HEK293 (cell line): ENCODE measurements around the gene TMEM271.

Experiments used
- CTCF ChIA-PET: fragments of 350-600 bp; formaldehyde crosslinking; extraction: SDS; loops from one replicate; lab custom pipeline; 2021; ENCODE audit warnings: antibody characterized with exemption; lab: Yijun Ruan, JAX
- POLR2A ChIA-PET: fragments of 300-600 bp; formaldehyde crosslinking; extraction: SDS; loops from one replicate; lab custom pipeline; 2020; ENCODE audit warnings: antibody characterized with exemption, inconsistent platforms; lab: Yijun Ruan, JAX
- H3K27ac ChIP-seq: fragments of 200-500 bp; sonication (Bioruptor generic); 2 replicates; pipeline ENCODE4 v1.5.1; 2014; ENCODE audit warnings: low read depth, low read length, control low read depth, inconsistent platforms; ENCODE audit errors: extremely low read depth
- H3K36me3 ChIP-seq, 2 experiments: fragments of 200-500 bp in 1 of 2; sonication (Bioruptor generic) in 1 of 2; 1 replicate in 1 of 2; 2 replicates in 1 of 2; pipeline ENCODE4 v1.5.1; 2014 to 2017; ENCODE audit warnings: inconsistent platforms in 2 of 2, low read length in 2 of 2; ENCODE audit not compliant: control insufficient read depth in 2 of 2, insufficient read depth in 1 of 2
- H3K4me1 ChIP-seq: fragments of 200-500 bp; sonication (Bioruptor generic); 2 replicates; pipeline ENCODE4 v1.5.1; 2014; ENCODE audit warnings: mild to moderate bottlenecking, low read length, inconsistent platforms; ENCODE audit not compliant: control insufficient read depth, insufficient read depth
- H3K4me3 ChIP-seq: 2 replicates; pipeline ENCODE4 v1.5.1; 2011; ENCODE audit warnings: low read depth, mild to moderate bottlenecking, control low read depth, low read length, moderate library complexity
- H3K9me3 ChIP-seq: fragments of 200-500 bp; sonication (Bioruptor generic); 2 replicates; pipeline ENCODE4 v1.5.1; 2014; ENCODE audit warnings: low read depth, low read length, inconsistent platforms; ENCODE audit not compliant: control insufficient read depth, insufficient read depth
- GLIS2 ChIP-seq: fragments of 450-650 bp; formaldehyde crosslinking; IDR thresholded peaks from 2 replicates; pipeline ENCODE4 v1.5.1; 2016; ENCODE audit warnings: missing biosample characterization, missing genetic modification characterization
- KLF8 ChIP-seq: fragments of 450-650 bp; formaldehyde crosslinking; IDR thresholded peaks from 2 replicates; pipeline ENCODE4 v1.5.1; 2016; ENCODE audit warnings: missing biosample characterization, missing genetic modification characterization
- ZBTB1 ChIP-seq: fragments of 450-650 bp; formaldehyde crosslinking; IDR thresholded peaks from 2 replicates; pipeline ENCODE4 v1.5.1; 2016; ENCODE audit warnings: missing biosample characterization, missing genetic modification characterization
- ZIC2 ChIP-seq: fragments of 450-650 bp; formaldehyde crosslinking; IDR thresholded peaks from 2 replicates; pipeline ENCODE4 v1.5.1; 2016; ENCODE audit warnings: missing biosample characterization, missing genetic modification characterization
- ZNF138 ChIP-seq: fragments of 450-650 bp; formaldehyde crosslinking; IDR thresholded peaks from 2 replicates; pipeline ENCODE4 v1.5.1; 2016; ENCODE audit warnings: missing biosample characterization, missing genetic modification characterization, borderline replicate concordance
- ZNF19 ChIP-seq: fragments of 450-650 bp; formaldehyde crosslinking; IDR thresholded peaks from 2 replicates; pipeline ENCODE4; 2016; ENCODE audit warnings: missing biosample characterization, missing genetic modification characterization, low read depth
- ZNF23 ChIP-seq: fragments of 450-650 bp; formaldehyde crosslinking; IDR thresholded peaks from 2 replicates; pipeline ENCODE4 v1.5.1; 2016; ENCODE audit warnings: missing biosample characterization, missing genetic modification characterization, borderline replicate concordance
- ZNF416 ChIP-seq: fragments of 450-650 bp; formaldehyde crosslinking; IDR thresholded peaks from 2 replicates; pipeline ENCODE4 v1.5.1; 2016; ENCODE audit warnings: missing biosample characterization, missing genetic modification characterization
- ZNF555 ChIP-seq: fragments of 450-650 bp; formaldehyde crosslinking; conservative IDR thresholded peaks from 2 replicates; pipeline ENCODE4 v1.5.1; 2017; ENCODE audit warnings: missing biosample characterization, mild to moderate bottlenecking, missing genetic modification characterization, inconsistent platforms
- ZNF558 ChIP-seq: fragments of 450-650 bp; formaldehyde crosslinking; IDR thresholded peaks from 2 replicates; pipeline ENCODE4 v1.5.1; 2016; ENCODE audit warnings: missing biosample characterization, missing genetic modification characterization
- ZNF571 ChIP-seq: fragments of 450-650 bp; formaldehyde crosslinking; IDR thresholded peaks from 2 replicates; pipeline ENCODE4 v1.5.0; 2017; ENCODE audit warnings: missing biosample characterization, missing genetic modification characterization
- ZNF596 ChIP-seq: fragments of 450-650 bp; IDR thresholded peaks from 2 replicates; pipeline ENCODE4 v1.5.0; 2018; ENCODE audit warnings: missing biosample characterization, mild to moderate bottlenecking, missing genetic modification characterization, moderate library complexity
- ZNF623 ChIP-seq: fragments of 450-650 bp; formaldehyde crosslinking; IDR thresholded peaks from 2 replicates; pipeline ENCODE4 v1.5.1; 2016; ENCODE audit warnings: missing biosample characterization, missing genetic modification characterization
- ZNF626 ChIP-seq: fragments of 450-650 bp; sonication (Bioruptor Pico); formaldehyde crosslinking; IDR thresholded peaks from 2 replicates; pipeline ENCODE4 v1.5.1; 2018; ENCODE audit warnings: missing biosample characterization, missing genetic modification characterization, inconsistent platforms
- ZNF707 ChIP-seq: fragments of 450-650 bp; formaldehyde crosslinking; IDR thresholded peaks from 2 replicates; pipeline ENCODE4 v1.5.1; 2016; ENCODE audit warnings: missing biosample characterization, missing genetic modification characterization
- TF ChIP-seq, protein P1 (sequence below): sonication (generic); formaldehyde crosslinking; IDR thresholded peaks from 2 replicates; pipeline ENCODE4 v1.8.1; 2022; ENCODE audit warnings: mild to moderate bottlenecking, moderate library complexity, missing genetic modification reagents
- TF ChIP-seq, protein P2 (sequence below): fragments of 450-650 bp; formaldehyde crosslinking; IDR thresholded peaks from 2 replicates; pipeline ENCODE4 v1.5.1; 2016; ENCODE audit warnings: missing biosample characterization, missing genetic modification characterization
- TF ChIP-seq, protein P3 (sequence below): IDR thresholded peaks from 2 replicates; pipeline ENCODE4 v1.6.1; 2011; ENCODE audit warnings: mild to moderate bottlenecking, low read depth, low read length, borderline replicate concordance
- TF ChIP-seq, protein P4 (sequence below): fragments of 450-650 bp; formaldehyde crosslinking; IDR thresholded peaks from 2 replicates; pipeline ENCODE4 v1.5.1; 2016; ENCODE audit warnings: missing biosample characterization, missing genetic modification characterization, borderline replicate concordance
- TF ChIP-seq, protein P5 (sequence below): fragments of 450-650 bp; formaldehyde crosslinking; IDR thresholded peaks from 2 replicates; pipeline ENCODE4 v1.5.1; 2016; ENCODE audit warnings: missing biosample characterization, missing genetic modification characterization

Gene TMEM271

DNA sequence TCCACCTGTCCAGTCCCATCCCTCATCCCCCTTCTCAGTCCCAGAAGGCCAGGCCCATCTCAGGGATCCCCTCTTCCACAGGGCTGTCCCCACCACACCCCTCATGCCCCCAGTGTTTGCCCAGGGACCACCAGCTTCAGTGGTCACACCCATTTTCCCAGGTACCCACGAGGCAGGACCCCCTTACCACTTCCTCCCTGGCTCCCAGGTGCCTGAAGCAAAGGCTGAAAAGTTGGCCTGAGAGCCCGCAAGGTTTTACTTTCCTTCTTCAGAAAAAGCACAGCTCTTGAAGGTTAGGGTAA lies 7.8 kb downstream of the TMEM271 start:
- CTCF ChIA-PET = no interaction called here
- Histone ChIP-seq H3K4me1 (no peaks in the 10 kb centered on the region), H3K4me3 (no peak overlapping the region), H3K27ac (no peak overlapping the region), H3K36me3 (no peaks in the 10 kb centered on the region), H3K9me3 (no peaks in the 10 kb centered on the region)
- POLR2A ChIA-PET = no interaction called here
- no peak for TF ChIP-seq ZNF138 (tag by site-specific recombination)
- TF ChIP-seq GLIS2 (tag by site-specific recombination) = no peak
- no peak for TF ChIP-seq ZNF596 (tag by site-specific recombination)
- TF ChIP-seq ZNF555 = no peak
- TF ChIP-seq ZNF416 (tag by site-specific recombination) = no peak
- TF ChIP-seq ZIC2 = no peak
- TF ChIP-seq, protein P1, sequence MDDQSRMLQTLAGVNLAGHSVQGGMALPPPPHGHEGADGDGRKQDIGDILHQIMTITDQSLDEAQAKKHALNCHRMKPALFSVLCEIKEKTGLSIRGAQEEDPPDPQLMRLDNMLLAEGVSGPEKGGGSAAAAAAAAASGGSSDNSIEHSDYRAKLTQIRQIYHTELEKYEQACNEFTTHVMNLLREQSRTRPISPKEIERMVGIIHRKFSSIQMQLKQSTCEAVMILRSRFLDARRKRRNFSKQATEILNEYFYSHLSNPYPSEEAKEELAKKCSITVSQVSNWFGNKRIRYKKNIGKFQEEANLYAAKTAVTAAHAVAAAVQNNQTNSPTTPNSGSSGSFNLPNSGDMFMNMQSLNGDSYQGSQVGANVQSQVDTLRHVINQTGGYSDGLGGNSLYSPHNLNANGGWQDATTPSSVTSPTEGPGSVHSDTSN (CRISPR knock-in tag) = no peak
- TF ChIP-seq ZNF707 = no peak
- no peak for TF ChIP-seq ZNF626 (tag by site-specific recombination)

DNA sequence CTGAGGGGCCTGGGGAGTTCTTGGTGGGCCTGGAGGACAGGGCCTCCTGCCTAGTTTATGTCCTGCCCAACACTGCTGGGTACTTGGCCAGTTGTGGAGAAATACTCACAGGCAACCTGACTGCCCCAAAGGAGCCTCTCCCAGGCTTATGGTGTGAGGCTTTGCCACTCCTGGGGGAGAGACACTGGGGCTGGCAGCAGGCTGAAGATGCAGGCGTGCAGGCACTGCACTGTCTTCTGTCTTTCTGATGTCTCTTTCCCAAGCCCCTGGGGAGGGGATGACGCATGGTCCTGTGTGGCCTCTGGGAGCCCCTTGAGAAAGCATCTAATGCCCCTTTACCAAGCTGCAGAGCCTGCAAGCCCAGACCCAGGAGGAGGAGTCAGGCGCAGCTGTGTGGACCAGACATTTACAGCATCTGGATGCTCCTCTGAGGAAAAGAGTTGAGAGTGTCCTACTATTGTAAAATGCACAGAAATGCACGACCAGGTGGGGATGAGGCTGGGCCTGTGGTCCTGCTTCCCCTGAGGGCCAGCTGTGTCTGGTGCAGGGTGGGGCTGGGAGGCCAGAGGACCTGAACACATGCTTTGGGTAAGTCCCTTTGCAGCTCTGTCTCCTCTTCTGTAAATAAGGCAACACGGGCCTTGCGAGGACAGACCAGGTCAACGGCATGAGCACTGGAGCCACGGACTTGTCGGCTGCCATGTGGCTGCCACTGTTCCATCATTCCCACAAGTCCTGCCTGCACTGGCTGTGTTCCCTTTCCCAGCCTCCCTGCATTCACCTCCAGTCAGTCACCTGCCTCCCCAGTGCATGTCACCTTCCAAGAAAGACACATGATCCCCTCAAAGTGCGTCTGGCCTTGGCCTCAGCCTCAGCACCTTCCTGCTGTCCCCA lies 8.4 kb downstream of the TMEM271 start:
- no peak overlapping the region for H3K4me3 ChIP-seq
- TF ChIP-seq ZNF19 (tag by site-specific recombination) (no peak), ZNF571 (no peak), KLF8 (tag by site-specific recombination) (no peak), ZBTB1 (no peak), ZNF558 (no peak)
- TF ChIP-seq, protein P2, sequence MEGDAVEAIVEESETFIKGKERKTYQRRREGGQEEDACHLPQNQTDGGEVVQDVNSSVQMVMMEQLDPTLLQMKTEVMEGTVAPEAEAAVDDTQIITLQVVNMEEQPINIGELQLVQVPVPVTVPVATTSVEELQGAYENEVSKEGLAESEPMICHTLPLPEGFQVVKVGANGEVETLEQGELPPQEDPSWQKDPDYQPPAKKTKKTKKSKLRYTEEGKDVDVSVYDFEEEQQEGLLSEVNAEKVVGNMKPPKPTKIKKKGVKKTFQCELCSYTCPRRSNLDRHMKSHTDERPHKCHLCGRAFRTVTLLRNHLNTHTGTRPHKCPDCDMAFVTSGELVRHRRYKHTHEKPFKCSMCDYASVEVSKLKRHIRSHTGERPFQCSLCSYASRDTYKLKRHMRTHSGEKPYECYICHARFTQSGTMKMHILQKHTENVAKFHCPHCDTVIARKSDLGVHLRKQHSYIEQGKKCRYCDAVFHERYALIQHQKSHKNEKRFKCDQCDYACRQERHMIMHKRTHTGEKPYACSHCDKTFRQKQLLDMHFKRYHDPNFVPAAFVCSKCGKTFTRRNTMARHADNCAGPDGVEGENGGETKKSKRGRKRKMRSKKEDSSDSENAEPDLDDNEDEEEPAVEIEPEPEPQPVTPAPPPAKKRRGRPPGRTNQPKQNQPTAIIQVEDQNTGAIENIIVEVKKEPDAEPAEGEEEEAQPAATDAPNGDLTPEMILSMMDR (tag by site-specific recombination) = no peak
- H3K36me3 ChIP-seq = no peaks in the 10 kb centered on the region
- H3K27ac ChIP-seq = no peak overlapping the region
- H3K9me3 ChIP-seq = no peaks in the 10 kb centered on the region
- ChIA-PET POLR2A (no interaction called here), CTCF (no interaction called here)
- no peaks in the 10 kb centered on the region for H3K4me1 ChIP-seq

DNA sequence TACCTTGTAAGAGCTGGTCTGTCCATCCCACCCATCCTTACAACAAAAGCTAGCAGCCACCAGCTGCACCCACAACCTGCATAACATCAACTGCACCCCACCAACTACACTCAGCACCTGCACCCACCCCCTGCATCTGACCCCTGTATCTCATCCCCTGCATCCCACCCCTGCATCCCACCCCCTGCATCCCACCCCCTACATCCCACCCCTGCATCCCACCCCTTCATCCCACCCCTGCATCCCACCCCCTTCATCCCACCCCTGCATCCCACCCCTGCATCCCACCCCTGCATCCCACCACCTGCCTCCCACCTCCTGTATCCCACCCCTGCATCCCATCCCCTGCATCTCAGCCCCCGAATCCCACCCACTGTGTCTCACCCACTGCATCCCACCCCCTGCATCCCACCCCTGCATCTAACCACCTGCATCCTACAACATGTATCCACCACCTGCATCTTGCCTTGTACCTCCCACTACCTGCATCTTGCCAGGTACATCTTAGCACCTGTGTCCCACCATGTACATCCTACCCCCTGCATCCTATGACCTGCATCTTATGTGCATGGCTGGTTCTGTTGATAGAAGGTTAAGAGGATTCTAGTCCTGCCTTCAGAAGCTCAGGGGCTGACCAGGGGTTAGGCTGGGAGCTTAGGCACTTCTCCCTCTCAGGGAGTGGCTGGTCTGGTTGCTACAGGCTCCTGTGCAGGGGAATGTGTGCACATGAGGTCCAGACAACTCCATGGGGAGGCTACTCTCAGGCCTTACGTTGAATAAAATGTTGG lies 9.4 kb downstream of the TMEM271 start:
- H3K4me1 ChIP-seq = no peaks in the 10 kb centered on the region
- H3K36me3 ChIP-seq = no peaks in the 10 kb centered on the region
- H3K9me3 ChIP-seq = no peaks in the 10 kb centered on the region
- H3K27ac ChIP-seq = no peak overlapping the region
- ChIA-PET CTCF (no interaction called here), POLR2A (no interaction called here)
- H3K4me3 ChIP-seq = no peak overlapping the region
- TF ChIP-seq, protein P3, sequence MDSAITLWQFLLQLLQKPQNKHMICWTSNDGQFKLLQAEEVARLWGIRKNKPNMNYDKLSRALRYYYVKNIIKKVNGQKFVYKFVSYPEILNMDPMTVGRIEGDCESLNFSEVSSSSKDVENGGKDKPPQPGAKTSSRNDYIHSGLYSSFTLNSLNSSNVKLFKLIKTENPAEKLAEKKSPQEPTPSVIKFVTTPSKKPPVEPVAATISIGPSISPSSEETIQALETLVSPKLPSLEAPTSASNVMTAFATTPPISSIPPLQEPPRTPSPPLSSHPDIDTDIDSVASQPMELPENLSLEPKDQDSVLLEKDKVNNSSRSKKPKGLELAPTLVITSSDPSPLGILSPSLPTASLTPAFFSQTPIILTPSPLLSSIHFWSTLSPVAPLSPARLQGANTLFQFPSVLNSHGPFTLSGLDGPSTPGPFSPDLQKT = no peak
- TF ChIP-seq, protein P4, sequence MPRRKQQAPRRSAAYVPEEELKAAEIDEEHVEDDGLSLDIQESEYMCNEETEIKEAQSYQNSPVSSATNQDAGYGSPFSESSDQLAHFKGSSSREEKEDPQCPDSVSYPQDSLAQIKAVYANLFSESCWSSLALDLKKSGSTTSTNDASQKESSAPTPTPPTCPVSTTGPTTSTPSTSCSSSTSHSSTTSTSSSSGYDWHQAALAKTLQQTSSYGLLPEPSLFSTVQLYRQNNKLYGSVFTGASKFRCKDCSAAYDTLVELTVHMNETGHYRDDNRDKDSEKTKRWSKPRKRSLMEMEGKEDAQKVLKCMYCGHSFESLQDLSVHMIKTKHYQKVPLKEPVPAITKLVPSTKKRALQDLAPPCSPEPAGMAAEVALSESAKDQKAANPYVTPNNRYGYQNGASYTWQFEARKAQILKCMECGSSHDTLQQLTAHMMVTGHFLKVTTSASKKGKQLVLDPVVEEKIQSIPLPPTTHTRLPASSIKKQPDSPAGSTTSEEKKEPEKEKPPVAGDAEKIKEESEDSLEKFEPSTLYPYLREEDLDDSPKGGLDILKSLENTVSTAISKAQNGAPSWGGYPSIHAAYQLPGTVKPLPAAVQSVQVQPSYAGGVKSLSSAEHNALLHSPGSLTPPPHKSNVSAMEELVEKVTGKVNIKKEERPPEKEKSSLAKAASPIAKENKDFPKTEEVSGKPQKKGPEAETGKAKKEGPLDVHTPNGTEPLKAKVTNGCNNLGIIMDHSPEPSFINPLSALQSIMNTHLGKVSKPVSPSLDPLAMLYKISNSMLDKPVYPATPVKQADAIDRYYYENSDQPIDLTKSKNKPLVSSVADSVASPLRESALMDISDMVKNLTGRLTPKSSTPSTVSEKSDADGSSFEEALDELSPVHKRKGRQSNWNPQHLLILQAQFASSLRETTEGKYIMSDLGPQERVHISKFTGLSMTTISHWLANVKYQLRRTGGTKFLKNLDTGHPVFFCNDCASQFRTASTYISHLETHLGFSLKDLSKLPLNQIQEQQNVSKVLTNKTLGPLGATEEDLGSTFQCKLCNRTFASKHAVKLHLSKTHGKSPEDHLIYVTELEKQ (tag by site-specific recombination) = no peak
- TF ChIP-seq ZNF623 (tag by site-specific recombination) (no peak), ZNF23 (tag by site-specific recombination) (no peak)
- TF ChIP-seq, protein P5, sequence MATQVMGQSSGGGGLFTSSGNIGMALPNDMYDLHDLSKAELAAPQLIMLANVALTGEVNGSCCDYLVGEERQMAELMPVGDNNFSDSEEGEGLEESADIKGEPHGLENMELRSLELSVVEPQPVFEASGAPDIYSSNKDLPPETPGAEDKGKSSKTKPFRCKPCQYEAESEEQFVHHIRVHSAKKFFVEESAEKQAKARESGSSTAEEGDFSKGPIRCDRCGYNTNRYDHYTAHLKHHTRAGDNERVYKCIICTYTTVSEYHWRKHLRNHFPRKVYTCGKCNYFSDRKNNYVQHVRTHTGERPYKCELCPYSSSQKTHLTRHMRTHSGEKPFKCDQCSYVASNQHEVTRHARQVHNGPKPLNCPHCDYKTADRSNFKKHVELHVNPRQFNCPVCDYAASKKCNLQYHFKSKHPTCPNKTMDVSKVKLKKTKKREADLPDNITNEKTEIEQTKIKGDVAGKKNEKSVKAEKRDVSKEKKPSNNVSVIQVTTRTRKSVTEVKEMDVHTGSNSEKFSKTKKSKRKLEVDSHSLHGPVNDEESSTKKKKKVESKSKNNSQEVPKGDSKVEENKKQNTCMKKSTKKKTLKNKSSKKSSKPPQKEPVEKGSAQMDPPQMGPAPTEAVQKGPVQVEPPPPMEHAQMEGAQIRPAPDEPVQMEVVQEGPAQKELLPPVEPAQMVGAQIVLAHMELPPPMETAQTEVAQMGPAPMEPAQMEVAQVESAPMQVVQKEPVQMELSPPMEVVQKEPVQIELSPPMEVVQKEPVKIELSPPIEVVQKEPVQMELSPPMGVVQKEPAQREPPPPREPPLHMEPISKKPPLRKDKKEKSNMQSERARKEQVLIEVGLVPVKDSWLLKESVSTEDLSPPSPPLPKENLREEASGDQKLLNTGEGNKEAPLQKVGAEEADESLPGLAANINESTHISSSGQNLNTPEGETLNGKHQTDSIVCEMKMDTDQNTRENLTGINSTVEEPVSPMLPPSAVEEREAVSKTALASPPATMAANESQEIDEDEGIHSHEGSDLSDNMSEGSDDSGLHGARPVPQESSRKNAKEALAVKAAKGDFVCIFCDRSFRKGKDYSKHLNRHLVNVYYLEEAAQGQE = no peak
